GM12878 (cell line): ENCODE data around the gene DBN1. TPM values are rescaled to one million over a fixed set of nuclear protein-coding genes. Genes with fewer than 3 reads are reported as not detected.
A peak's percentile ranks its signal among the peaks of the same experiment; 100 is the strongest.

Experiments
- ATAC-seq: fragments of 200-7000 bp; cut with Tn5 transposase; 3 replicates; pipeline ENCODE4 v1.9.1; 2020; ENCODE audit warnings: mild to moderate bottlenecking, moderate library complexity
- BruUV-seq: library from RNA; stranded (reverse); fragments of 400-500 nt; replicated peaks from 2 replicates; lab custom pipeline; 2021; lab: Mats Ljungman, UMichigan
- CTCF ChIA-PET: fragments of 300-600 bp; sonication (Branson Sonifier 250); formaldehyde crosslinking; extraction: SDS; loops from one replicate; lab custom pipeline; 2021; ENCODE audit warnings: inconsistent platforms; lab: Yijun Ruan, JAX
- POLR2A ChIA-PET: fragments of 350-600 bp; formaldehyde crosslinking; extraction: SDS; loops from one replicate; lab custom pipeline; 2021; ENCODE audit warnings: inconsistent platforms; lab: Charles Lee
- RAD21 ChIA-PET: fragments of 300-600 bp; sonication (Branson Sonifier 250); formaldehyde crosslinking; loops from one replicate; lab custom pipeline; 2023; ENCODE audit warnings: antibody characterized with exemption; ENCODE audit not compliant: unreplicated experiment; lab: Charles Lee
- SMC1A ChIA-PET: fragments of 300-600 bp; sonication (Branson Sonifier 250); formaldehyde crosslinking; loops from one replicate; lab custom pipeline; 2023; ENCODE audit not compliant: unreplicated experiment, uncharacterized antibody; lab: Charles Lee
- DNase-seq: peaks from one replicate; pipeline ENCODE4 v3.0.0-alpha.2; 2011; ENCODE audit warnings: low read depth, low spot score
- FAIRE-seq: peaks from 3 replicates; lab custom pipeline; 2011; peaks lifted over from hg19 to GRCh38; lab: Jason Lieb, UNC
- H2AFZ ChIP-seq: 2 replicates; pipeline ENCODE4 v1.6.0; 2011; ENCODE audit warnings: low read depth, low read length, control low read depth; ENCODE audit not compliant: control insufficient read depth
- H3K27ac ChIP-seq: 2 replicates; pipeline ENCODE4 v1.5.1; 2011; ENCODE audit warnings: control low read depth; ENCODE audit not compliant: control insufficient read depth, insufficient read depth
- H3K27me3 ChIP-seq, 2 experiments: replicated peaks in 1 of 2; 2 replicates each; pipeline versions ENCODE4 v1.6.0 to v1.6.1; 2011; ENCODE audit warnings: low read length in 1 of 2; ENCODE audit not compliant: control insufficient read depth in 2 of 2, insufficient read depth in 2 of 2
- H3K36me3 ChIP-seq, 2 experiments: 2 replicates each; pipeline ENCODE4 v1.5.1; 2011; ENCODE audit warnings: low read length in 1 of 2; ENCODE audit not compliant: control insufficient read depth in 2 of 2, insufficient read depth in 2 of 2
- H3K4me1 ChIP-seq: 2 replicates; pipeline ENCODE4 v1.6.1; 2011; ENCODE audit warnings: mild to moderate bottlenecking, low read length, moderate library complexity, mixed read lengths; ENCODE audit not compliant: control insufficient read depth, insufficient read depth
- H3K4me2 ChIP-seq: 2 replicates; pipeline ENCODE4 v1.6.0; 2011; ENCODE audit warnings: control low read depth; ENCODE audit not compliant: control insufficient read depth, insufficient read depth
- H3K4me3 ChIP-seq: fragments of 200-600 bp; sonication (generic); 2 replicates; pipeline ENCODE4 v1.5.1; 2016
- H3K79me2 ChIP-seq: 2 replicates; pipeline ENCODE4 v1.6.0; 2011; ENCODE audit warnings: low read length; ENCODE audit not compliant: control insufficient read depth, insufficient read depth
- H3K9ac ChIP-seq: 2 replicates; pipeline ENCODE4 v1.8.0; 2011; ENCODE audit warnings: low read length, control low read depth, mixed read lengths; ENCODE audit not compliant: control insufficient read depth, insufficient read depth
- H3K9me3 ChIP-seq: replicated peaks from 3 replicates; pipeline ENCODE4 v1.5.1; 2011; ENCODE audit warnings: mild to moderate bottlenecking, low read length; ENCODE audit not compliant: control insufficient read depth, insufficient read depth
- H4K20me1 ChIP-seq: 2 replicates; pipeline ENCODE4 v1.6.0; 2011; ENCODE audit not compliant: control insufficient read depth, insufficient read depth
- BCL3 ChIP-seq: IDR thresholded peaks from 2 replicates; pipeline ENCODE4 v1.6.1; 2011; ENCODE audit warnings: borderline replicate concordance, low read depth, mild to moderate bottlenecking, moderate library complexity, low read length; ENCODE audit not compliant: insufficient read depth, poor library complexity, severe bottlenecking
- CBFB ChIP-seq: IDR thresholded peaks from 2 replicates; pipeline ENCODE4 v1.6.1; 2016; ENCODE audit warnings: antibody characterized with exemption, low read depth
- CTCF ChIP-seq, 3 experiments: IDR thresholded peaks in 2 of 3; conservative IDR thresholded peaks in 1 of 3; 2 replicates each; pipeline ENCODE4 v1.5.1; 2011; ENCODE audit warnings: low read depth in 3 of 3, low read length in 3 of 3, mild to moderate bottlenecking in 3 of 3, control low read depth in 2 of 3, moderate library complexity in 2 of 3, inconsistent platforms in 1 of 3, mixed read lengths in 1 of 3; ENCODE audit not compliant: control insufficient read depth in 2 of 3, insufficient read depth in 1 of 3; ENCODE audit errors: extremely low read depth in 1 of 3
- GATAD2B ChIP-seq: fragments of 450-650 bp; conservative IDR thresholded peaks from 2 replicates; pipeline ENCODE4 v1.6.1; 2017; ENCODE audit warnings: low read depth, mild to moderate bottlenecking, moderate library complexity
- HDGF ChIP-seq: fragments of 450-650 bp; IDR thresholded peaks from 2 replicates; pipeline ENCODE4 v1.6.1; 2016; ENCODE audit warnings: antibody characterized with exemption
- LARP7 ChIP-seq: fragments of 450-650 bp; IDR thresholded peaks from 2 replicates; pipeline ENCODE4 v1.6.1; 2017; ENCODE audit warnings: mild to moderate bottlenecking
- POLR2A ChIP-seq: IDR thresholded peaks from 2 replicates; pipeline ENCODE4 v1.6.1; 2011; ENCODE audit warnings: low read depth, mild to moderate bottlenecking, low read length
- WGBS: methylation state at CpG from one replicate; pipeline ENCODE4 v1.1.6; 2016; ENCODE audit warnings: low lambda C conversion rate; ENCODE audit not compliant: insufficient replicate concordance, insufficient coverage; ENCODE audit errors: missing lambda C conversion rate; 5-methylcytosine and 5-hydroxymethylcytosine counted together
- in situ Hi-C: fragments of 300-500 bp; cut with MboI; formaldehyde crosslinking; loops from 9 replicates; pipeline ENCODE4 v1.14.3; 2018; ENCODE audit warnings: mixed read lengths
- intact Hi-C: fragments of 100-400 bp; cut with micrococcal nuclease; formaldehyde crosslinking; loops from one replicate; pipeline ENCODE4 v1.14.2; 2022; ENCODE audit not compliant: unreplicated experiment
- polyA plus RNA-seq, 11 experiments: library from polyadenylated mRNA; depleted of rRNA in 4 of 11; unstranded in 6 of 11; stranded (reverse) in 5 of 11; fragments of >200 nt; fragmentation: Nextera tagmentation in 4 of 11; fragmentation: Illumina TruSeq in 1 of 11; extraction: Ambion mirVana in 4 of 11; extraction: Trizol in 1 of 11; gene quantifications; 1 replicate in 1 of 11; 2 replicates in 10 of 11; pipeline versions ENCODE4 v1.2.1 to v1.2.3, GENCODE V29; 2011 to 2016; ENCODE audit warnings: inconsistent platforms in 2 of 11, missing spikeins in 2 of 11, low read depth in 1 of 11
- total RNA-seq, 4 experiments: library from RNA; depleted of rRNA in 3 of 4; stranded (reverse); fragments of >200 nt in 3 of 4; fragmentation: Illumina TruSeq in 1 of 4; extraction: Trizol in 1 of 4; gene quantifications; 2 replicates each; pipeline versions ENCODE4 v1.2.1 to v1.2.3, GENCODE V29; 2013 to 2021

The DBN1 gene
- total and polyA plus RNA-seq, 10 of the 15 experiments (the other 5 are each of a cell fraction or from before 2014, with no cell fraction given) = 0.18 to 81.0 (median 27.9) TPM

GRCh38 chr5:177502886-177503285, 29.5 kb upstream of the DBN1 start:
- H3K79me2 ChIP-seq = peaks cover 9% of the 10 kb centered on the region
- no peak for FAIRE-seq
- ChIA-PET POLR2A (interaction anchor here (0.6 to 1.9 kb wide), 6 partner anchors 31 to 134 kb away, joined by 3 to 10 read pairs (median 4); no protein-coding TSS in a partner anchor), SMC1A (interaction anchor here (1.3 to 3.3 kb wide), 4 partner anchors 13 to 113 kb away, joined by 4 to 23 read pairs (median 10); no protein-coding TSS in a partner anchor), RAD21 (interaction anchor here (0.9 to 4.5 kb wide), 6 partner anchors 16 to 113 kb away, joined by 3 to 40 read pairs (median 12); no protein-coding TSS in a partner anchor), CTCF (interaction anchor here (1.4 to 4.6 kb wide), 13 partner anchors 7 to 389 kb away, joined by 3 to 72 read pairs (median 12); partner anchors contain the start of genes DOK3, F12, MXD3 and PRR7)
- TF ChIP-seq POLR2A (peak; percentile 1; the same call in 1 of the 2 replicates), HDGF (no peak), LARP7 (0 out of 2 replicates have a peak, but pooled peaks have one; percentile 14), CTCF (IDR thresholded peaks at IDR 0.05 in 2 of 3, conservative IDR thresholded peaks at IDR 0.05 in 1 of 3; ENCODE audit: control insufficient read depth in 2 of 3, extremely low read depth in 1 of 3, insufficient read depth in 1 of 3, low read depth in 3 of 3, low read length in 3 of 3) (no peak), GATAD2B (no peak), CBFB (no peak), BCL3 (peak; percentile 11)
- peaks cover 7 to 19% of the 10 kb centered on the region in 2 experiments; a peak in 3 of 4 replicates for H3K36me3 ChIP-seq
- no peaks in the 10 kb centered on the region; a peak in 1 of 4 replicates for H3K27me3 ChIP-seq
- no peak overlapping the region for H2AFZ ChIP-seq
- DNase-seq = no peak
- no peaks in the 10 kb centered on the region for H4K20me1 ChIP-seq
- no peaks in the 10 kb centered on the region for H3K9me3 ChIP-seq
- 87% methylated on average over 16 of the region's 16 CpGs for WGBS
- ATAC-seq = no peak
- intact Hi-C loops (loop anchor here (5.0 to 10.0 kb wide), 2 partner anchors 191 to 388 kb away; partner anchors contain the start of gene MXD3), in situ Hi-C loops (no loop called here)
- H3K4me1 ChIP-seq = peaks cover 39% of the 10 kb centered on the region
- no peak overlapping the region for H3K9ac ChIP-seq
- BruUV-seq = no TSS peak
- H3K27ac ChIP-seq = peak overlapping the region; percentile 81
- H3K4me2 ChIP-seq = peak overlapping the region; percentile 0; the same call in 1 of the 2 replicates
- H3K4me3 ChIP-seq = no peak overlapping the region
